ENCODE measurements around the gene ANKS1A.

DNA sequence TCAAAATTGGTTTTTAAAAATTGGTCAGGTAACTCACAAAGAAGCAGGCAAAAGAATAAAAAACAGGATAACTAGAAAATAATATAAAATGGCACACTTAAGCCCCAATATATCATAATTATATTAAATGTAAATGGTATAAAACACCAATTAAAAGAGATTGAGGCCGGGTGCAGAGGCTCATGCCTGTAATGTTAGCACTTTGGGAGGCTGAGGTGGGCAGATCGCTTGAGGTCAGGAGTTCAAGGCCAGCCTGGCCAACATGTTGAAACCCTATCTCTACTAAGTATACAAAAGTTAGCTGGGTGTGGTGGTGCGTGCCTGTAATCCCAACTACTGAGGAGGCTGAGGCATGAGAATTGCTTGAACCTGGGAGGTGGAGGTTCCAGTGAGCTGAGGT, 216.0 kb downstream of the ANKS1A start:
- TF ChIP-seq, protein P1, sequence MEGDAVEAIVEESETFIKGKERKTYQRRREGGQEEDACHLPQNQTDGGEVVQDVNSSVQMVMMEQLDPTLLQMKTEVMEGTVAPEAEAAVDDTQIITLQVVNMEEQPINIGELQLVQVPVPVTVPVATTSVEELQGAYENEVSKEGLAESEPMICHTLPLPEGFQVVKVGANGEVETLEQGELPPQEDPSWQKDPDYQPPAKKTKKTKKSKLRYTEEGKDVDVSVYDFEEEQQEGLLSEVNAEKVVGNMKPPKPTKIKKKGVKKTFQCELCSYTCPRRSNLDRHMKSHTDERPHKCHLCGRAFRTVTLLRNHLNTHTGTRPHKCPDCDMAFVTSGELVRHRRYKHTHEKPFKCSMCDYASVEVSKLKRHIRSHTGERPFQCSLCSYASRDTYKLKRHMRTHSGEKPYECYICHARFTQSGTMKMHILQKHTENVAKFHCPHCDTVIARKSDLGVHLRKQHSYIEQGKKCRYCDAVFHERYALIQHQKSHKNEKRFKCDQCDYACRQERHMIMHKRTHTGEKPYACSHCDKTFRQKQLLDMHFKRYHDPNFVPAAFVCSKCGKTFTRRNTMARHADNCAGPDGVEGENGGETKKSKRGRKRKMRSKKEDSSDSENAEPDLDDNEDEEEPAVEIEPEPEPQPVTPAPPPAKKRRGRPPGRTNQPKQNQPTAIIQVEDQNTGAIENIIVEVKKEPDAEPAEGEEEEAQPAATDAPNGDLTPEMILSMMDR (conservative IDR thresholded peaks at IDR 0.05; ENCODE audit: low read length): no peak
- TF ChIP-seq EZH2phosphoT487 (IDR thresholded peaks at IDR 0.05; ENCODE audit: borderline replicate concordance): no peak

Data from Loucy (cell line).